Measurements from ENCODE around the gene HSPA1B.
A peak's percentile ranks its signal among the peaks of the same experiment; 100 is the strongest.
"Not testable (repeated sequence)": the region's sequence is repeated elsewhere in the genome, so short reads cannot be mapped to it uniquely, and the experiment has no call there.

The HSPA1B gene

DNA sequence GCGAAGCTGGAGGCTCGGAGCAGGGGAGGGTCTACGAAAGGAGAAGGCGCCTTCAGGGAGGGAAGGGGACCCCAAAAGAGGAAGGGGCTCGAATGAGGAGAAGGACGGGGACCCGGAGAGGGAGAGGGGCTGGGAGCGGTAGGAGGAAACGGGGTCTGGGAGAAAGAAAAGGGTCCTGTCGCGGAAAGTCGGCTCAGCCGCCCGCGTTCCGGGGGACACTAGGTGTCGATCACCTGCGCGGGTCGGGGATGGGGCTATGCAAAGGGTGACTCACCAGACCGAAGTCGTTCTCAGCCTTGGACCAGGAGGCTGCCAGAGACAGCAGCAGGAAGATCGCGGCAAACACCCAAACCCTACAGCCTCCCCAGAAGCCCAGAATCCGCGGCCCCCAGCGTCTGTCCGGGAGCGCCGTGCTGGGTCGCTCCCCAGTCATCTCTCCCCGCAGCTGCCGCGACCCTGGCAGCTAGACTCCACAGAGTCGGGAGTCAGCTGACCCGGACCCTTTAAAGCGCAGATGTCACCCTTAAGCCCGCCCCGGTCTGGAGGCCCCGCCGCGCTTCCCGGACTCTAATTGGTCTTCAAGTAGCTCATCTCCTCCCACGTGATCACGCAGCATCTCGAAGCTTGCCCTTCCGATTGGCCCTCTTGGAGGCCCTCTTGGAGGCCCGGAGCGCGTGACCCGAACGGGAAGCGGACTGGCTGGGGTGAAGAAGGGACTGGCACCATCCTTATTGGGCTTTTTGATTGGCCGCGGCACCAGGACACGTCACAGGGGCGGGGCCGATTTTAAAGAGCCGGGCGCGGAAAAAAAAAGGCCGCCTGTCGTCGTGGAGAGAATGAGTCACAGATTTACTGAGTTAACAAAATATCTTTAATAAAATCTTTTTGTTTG, 35.1 kb downstream of the HSPA1B start, which contains the start of gene NEU1:
Gene NEU1 (minus strand): TSS at position 478 of the 892 bp plus-strand sequence. CDS start 45 bp downstream, at position 433.
- DNase-seq (ENCODE audit: low read depth) = peak; percentile 100
- TF ChIP-seq, protein P1, sequence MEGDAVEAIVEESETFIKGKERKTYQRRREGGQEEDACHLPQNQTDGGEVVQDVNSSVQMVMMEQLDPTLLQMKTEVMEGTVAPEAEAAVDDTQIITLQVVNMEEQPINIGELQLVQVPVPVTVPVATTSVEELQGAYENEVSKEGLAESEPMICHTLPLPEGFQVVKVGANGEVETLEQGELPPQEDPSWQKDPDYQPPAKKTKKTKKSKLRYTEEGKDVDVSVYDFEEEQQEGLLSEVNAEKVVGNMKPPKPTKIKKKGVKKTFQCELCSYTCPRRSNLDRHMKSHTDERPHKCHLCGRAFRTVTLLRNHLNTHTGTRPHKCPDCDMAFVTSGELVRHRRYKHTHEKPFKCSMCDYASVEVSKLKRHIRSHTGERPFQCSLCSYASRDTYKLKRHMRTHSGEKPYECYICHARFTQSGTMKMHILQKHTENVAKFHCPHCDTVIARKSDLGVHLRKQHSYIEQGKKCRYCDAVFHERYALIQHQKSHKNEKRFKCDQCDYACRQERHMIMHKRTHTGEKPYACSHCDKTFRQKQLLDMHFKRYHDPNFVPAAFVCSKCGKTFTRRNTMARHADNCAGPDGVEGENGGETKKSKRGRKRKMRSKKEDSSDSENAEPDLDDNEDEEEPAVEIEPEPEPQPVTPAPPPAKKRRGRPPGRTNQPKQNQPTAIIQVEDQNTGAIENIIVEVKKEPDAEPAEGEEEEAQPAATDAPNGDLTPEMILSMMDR (conservative IDR thresholded peaks at IDR 0.05; ENCODE audit: low read depth, low read length) = no peak
- peak within 1 kb of the TSS; percentile 98 for H3K4me3 ChIP-seq (ENCODE audit: low read length)

- DNase-seq (ENCODE audit: low read depth) = not testable (repeated sequence)
- H3K4me3 ChIP-seq (ENCODE audit: low read length) = peak overlapping the region; percentile 85
Observed at GRCh38 chr6:31864123-31864562, 36.6 kb downstream of the HSPA1B start.

DNA sequence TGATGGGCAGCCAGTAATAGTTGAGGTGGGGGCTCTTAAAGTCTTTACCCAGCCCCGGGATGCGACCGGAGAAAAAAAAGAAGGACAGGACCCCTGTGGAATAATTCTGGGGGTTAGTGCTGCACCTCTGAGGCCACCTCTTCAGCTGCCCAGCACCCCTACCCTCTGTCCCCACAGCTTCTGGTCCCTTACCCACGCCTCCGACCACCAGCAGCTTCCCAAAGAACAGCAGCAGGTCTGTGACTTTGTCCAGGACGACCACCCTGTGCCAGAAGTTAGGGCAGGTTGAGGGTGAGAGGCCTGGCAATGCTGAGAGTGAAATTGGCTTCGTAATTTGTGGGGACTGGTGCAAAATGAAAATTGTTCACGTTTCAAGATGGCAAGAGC, 37.3 kb downstream of the HSPA1B start:
- TF ChIP-seq, protein P1 (conservative IDR thresholded peaks at IDR 0.05; ENCODE audit: low read depth, low read length) = no peak
- no peak overlapping the region for H3K4me3 ChIP-seq (ENCODE audit: low read length)
- no peak for DNase-seq (ENCODE audit: low read depth)

DNA sequence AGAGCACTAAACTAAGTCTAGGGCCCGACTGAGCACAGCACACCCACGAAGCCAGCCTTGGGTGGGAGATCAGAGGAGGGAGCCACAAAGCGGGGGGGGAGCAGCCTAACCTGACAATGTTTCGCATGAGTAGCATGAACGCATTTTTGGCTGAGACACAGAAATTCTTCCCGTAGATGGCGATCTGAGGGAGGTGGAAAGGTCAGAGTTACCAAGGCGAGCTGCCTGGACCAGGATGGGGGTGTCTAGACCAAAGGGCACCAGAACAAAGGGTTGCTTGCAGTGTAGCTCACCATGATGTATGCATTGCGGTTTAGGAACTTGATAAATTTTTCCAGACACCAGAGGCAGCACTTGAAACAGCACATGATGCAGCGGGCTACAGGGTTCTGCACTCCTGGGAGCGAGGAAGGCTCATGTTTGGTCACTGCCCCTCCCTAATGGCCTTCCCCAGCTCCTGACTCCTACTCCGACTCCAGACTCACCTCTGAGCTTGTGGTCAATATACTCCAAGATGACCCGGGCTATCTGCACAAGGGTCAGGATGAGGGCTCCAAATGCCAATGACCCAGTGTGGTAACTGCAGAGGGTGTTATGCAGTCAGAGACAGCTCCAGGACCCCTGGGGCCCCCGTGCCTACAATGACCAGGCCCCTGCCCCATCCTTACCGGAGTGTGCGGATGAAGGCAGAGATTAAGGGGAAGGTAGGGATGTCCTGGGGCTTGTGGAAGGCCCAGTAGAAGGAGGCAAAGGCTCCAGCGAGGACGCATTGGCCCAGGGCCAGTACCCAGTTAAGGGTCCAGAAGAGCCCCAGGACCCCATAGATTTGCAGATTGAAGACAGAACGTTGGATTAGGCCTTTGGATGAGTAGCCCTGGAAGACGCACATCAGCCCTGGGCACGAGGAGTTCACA, 37.9 kb downstream of the HSPA1B start:
- no peak for DNase-seq (ENCODE audit: low read depth)
- H3K4me3 ChIP-seq (ENCODE audit: low read length) = no peak overlapping the region
- TF ChIP-seq, protein P1 (conservative IDR thresholded peaks at IDR 0.05; ENCODE audit: low read depth, low read length) = no peak

GRCh38 chr6:31868658-31868971, 41.1 kb downstream of the HSPA1B start:
- DNase-seq (ENCODE audit: low read depth); H3K4me3 ChIP-seq (ENCODE audit: low read length): not testable (repeated sequence)

GRCh38 chr6:31869343-31869742, 41.8 kb downstream of the HSPA1B start:
- no peak overlapping the region for H3K4me3 ChIP-seq (ENCODE audit: low read length)
- TF ChIP-seq, protein P1 (conservative IDR thresholded peaks at IDR 0.05; ENCODE audit: low read depth, low read length) = no peak
- no peak for DNase-seq (ENCODE audit: low read depth)

- TF ChIP-seq, protein P1 (conservative IDR thresholded peaks at IDR 0.05; ENCODE audit: low read depth, low read length) = peak; percentile 20
- no peak for DNase-seq (ENCODE audit: low read depth)
Observed at GRCh38 chr6:31870385-31870921, 42.9 kb downstream of the HSPA1B start.

More at GRCh38 chr6:31870385-31870921, 42.9 kb downstream of the HSPA1B start:
- no peak overlapping the region for H3K4me3 ChIP-seq (ENCODE audit: low read length)

Data from retinal pigment epithelial cell (primary cell).